Hepatocyte (in vitro differentiated cells): ENCODE measurements around the gene ACTR3.

Experiments
- EZH2 ChIP-seq: fragments of 200-600 bp; sonication (generic); IDR thresholded peaks from 2 replicates; pipeline ENCODE4 v1.6.1; 2016; ENCODE audit warnings: antibody characterized with exemption, mild to moderate bottlenecking, borderline replicate concordance
- TF ChIP-seq, protein P1 (sequence below): fragments of 200-600 bp; sonication (generic); IDR thresholded peaks from 2 replicates; pipeline ENCODE4 v1.5.1; 2016; ENCODE audit warnings: antibody characterized with exemption, mild to moderate bottlenecking; ENCODE audit not compliant: poor library complexity

- TF ChIP-seq, protein P1, sequence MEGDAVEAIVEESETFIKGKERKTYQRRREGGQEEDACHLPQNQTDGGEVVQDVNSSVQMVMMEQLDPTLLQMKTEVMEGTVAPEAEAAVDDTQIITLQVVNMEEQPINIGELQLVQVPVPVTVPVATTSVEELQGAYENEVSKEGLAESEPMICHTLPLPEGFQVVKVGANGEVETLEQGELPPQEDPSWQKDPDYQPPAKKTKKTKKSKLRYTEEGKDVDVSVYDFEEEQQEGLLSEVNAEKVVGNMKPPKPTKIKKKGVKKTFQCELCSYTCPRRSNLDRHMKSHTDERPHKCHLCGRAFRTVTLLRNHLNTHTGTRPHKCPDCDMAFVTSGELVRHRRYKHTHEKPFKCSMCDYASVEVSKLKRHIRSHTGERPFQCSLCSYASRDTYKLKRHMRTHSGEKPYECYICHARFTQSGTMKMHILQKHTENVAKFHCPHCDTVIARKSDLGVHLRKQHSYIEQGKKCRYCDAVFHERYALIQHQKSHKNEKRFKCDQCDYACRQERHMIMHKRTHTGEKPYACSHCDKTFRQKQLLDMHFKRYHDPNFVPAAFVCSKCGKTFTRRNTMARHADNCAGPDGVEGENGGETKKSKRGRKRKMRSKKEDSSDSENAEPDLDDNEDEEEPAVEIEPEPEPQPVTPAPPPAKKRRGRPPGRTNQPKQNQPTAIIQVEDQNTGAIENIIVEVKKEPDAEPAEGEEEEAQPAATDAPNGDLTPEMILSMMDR: no peak
- TF ChIP-seq EZH2: no peak
These were observed 17.7 kb upstream of the ACTR3 start for GRCh38 chr2:113872201-113872600.
